ENCODE measurements around the gene CPSF4. TPM values are rescaled to one million over a fixed set of nuclear protein-coding genes. Genes with fewer than 3 reads are reported as not detected.

CPSF4 gene
- polyA plus RNA-seq, result 10 to 100 TPM; 18.4 to 26.6 (median 22.2) TPM

DNA sequence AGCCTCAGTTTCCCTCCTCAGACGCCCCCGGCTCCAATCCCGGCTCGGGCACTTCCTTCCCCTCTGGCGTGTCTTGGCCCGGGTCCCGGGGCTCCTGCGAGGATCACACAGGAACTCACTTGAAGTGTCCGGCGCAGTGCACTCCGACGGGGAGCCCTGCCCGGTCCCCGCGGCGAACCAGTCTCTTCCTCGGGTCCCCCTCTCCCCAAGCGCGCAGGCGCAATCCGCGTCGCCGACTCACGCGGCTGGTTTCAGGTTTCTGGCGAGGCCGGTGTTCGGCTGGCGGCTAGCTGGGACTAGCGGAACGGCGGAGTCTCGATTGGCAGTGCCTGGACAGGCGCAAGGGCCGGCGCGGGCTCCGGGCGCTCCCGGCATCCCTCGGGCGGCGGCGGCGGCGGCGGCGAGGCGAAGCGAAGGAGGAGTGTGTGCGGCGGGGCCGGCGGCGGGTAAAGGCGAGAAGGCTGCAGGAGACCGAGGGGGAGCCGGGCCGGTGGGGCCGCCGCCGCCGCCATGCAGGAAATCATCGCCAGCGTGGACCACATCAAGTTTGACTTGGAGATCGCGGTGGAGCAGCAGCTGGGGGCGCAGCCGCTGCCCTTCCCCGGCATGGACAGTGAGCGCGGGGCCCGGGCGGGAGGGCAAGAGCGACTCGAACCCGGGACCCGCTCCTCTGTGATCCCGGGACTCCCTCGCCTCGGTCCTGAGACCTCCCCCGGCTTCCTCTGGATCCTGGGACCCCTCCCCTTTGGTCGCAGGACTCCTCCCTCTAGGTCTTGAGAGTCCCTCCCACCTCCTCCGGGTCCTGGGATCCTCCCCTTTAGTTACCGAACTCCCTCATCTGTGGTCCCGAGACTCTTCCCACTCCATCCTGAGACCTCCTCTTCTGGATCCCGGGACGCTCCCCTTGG, at the start of gene CPSF4, which contains the start of gene PTCD1:
Gene CPSF4 (plus strand): TSS at position 371 of the 908 bp plus-strand sequence. CDS start 140 bp downstream, at position 511.
Gene PTCD1 (minus strand): TSS at position 226 of the 908 bp plus-strand sequence. CDS start 3,556 bp downstream, outside the sequence.
- peaks cover 2 to 5% (median 3%) of the 10 kb centered on the region in 3 donors for H3K27me3 Mint-ChIP-seq (ENCODE audit: low read depth in 3 of 3)
- peaks cover 23 to 43% of the 10 kb centered on the region in 2 donors for H3K4me1 Mint-ChIP-seq
- H3K36me3 Mint-ChIP-seq, result peaks cover 0 to 7% (median 4%) of the 10 kb centered on the region in 3 donors
- peak within 1 kb of the TSS; percentile 94 to 96 (median 95) for H3K4me3 Mint-ChIP-seq
- H3K9me3 Mint-ChIP-seq, result no peaks in the 10 kb centered on the region
- peak within 1 kb of the TSS; percentile 85 to 95 (median 92) for H3K27ac Mint-ChIP-seq
- DNase-seq, result peak; percentile 90 to 93 (median 90)

DNA sequence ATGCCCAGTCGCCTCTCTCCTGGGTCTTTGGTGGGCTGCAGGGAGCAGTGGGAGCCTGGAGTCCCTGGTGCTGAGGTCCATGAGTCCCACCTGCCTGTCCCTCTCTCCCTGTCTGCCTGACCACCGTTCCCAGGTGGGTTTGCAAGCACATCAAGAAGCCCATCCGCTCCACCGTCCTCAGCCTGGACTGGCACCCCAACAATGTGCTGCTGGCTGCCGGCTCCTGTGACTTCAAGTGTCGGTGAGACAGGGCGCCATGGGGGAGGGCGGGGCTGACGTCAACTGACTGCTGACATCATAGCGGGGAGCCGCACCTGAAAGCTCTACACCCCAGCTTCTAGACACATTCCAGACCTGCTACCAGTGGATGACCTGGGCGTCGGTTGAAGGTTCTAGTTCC, 49.0 kb upstream of the CPSF4 start:
- Mint-ChIP-seq H3K9me3 (no peaks in the 10 kb centered on the region), H3K4me1 (peaks cover 18 to 25% of the 10 kb centered on the region in 2 donors), H3K4me3 (no peak overlapping the region), H3K36me3 (peaks cover 0 to 12% (median 0%) of the 10 kb centered on the region in 3 donors), H3K27ac (no peak overlapping the region), H3K27me3 (ENCODE audit: low read depth in 3 of 3) (peaks cover 0 to 4% (median 4%) of the 10 kb centered on the region in 3 donors)
- DNase-seq, result no peak

DNA sequence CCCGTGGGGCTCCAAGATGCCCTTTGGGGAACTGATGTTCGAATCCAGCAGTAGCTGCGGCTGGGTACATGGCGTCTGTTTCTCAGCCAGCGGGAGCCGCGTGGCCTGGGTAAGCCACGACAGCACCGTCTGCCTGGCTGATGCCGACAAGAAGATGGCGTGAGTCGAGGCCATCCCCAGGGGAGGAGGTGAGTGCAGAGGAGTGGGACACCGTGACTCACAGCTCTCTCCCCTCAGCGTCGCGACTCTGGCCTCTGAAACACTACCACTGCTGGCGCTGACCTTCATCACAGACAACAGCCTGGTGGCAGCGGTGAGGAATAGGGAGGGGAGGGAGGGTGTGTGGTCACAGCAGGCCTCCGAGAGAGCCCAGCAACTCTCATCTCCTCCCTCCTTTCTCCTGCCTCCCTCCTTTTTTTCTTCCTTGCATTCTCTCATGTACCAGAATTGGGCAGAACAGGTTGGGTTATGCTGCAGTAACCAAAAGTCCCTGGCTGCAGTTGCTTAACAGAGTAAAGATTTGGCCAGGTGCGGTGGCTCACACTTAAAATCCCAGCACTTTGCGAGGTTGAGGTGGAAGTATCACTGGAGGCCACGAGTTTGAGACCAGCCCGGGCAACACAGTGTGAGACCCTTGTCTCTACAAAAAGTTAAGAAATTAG, 47.7 kb upstream of the CPSF4 start:
- no peaks in the 10 kb centered on the region for H3K9me3 Mint-ChIP-seq
- H3K36me3 Mint-ChIP-seq, result peaks cover 0 to 12% (median 0%) of the 10 kb centered on the region in 3 donors
- no peak for DNase-seq
- H3K4me3 Mint-ChIP-seq, result peak overlapping the region in 1 of 5 donors; percentile 27
- peaks cover 18 to 20% of the 10 kb centered on the region in 2 donors for H3K4me1 Mint-ChIP-seq
- H3K27me3 Mint-ChIP-seq (ENCODE audit: low read depth in 3 of 3), result peaks cover 0 to 4% (median 4%) of the 10 kb centered on the region in 3 donors
- peak overlapping the region in 4 of 6 donors; percentile 13 to 92 (median 55) for H3K27ac Mint-ChIP-seq

DNA sequence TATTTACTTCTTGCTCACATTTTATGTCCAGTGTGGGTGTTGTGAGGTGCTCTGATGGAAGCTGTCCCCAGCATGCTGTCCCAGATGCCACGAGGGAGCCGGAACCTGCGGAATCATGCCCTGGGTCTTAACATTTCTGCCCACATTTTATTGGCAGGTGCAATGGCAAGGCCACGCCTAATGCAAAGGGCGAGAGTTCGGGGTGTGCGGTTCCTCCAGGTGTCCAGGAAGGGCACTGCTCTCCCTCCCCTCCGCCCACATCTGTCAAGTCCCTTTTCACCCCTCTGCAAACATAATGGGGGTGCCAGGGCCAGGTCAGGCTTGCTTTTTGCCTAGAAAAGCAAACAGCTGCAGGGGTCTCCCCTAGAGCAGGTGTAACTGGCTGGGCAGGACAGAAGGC, 46.7 kb upstream of the CPSF4 start:
- peaks cover 15 to 18% of the 10 kb centered on the region in 2 donors for H3K4me1 Mint-ChIP-seq
- H3K9me3 Mint-ChIP-seq, result no peaks in the 10 kb centered on the region
- peak overlapping the region in 4 of 5 donors; percentile 20 to 87 (median 74) for H3K4me3 Mint-ChIP-seq
- peaks cover 0 to 8% (median 0%) of the 10 kb centered on the region in 3 donors for H3K36me3 Mint-ChIP-seq
- peak overlapping the region in 5 of 6 donors; percentile 51 to 92 (median 74) for H3K27ac Mint-ChIP-seq
- H3K27me3 Mint-ChIP-seq (ENCODE audit: low read depth in 3 of 3), result peaks cover 0 to 4% (median 4%) of the 10 kb centered on the region in 3 donors
- no peak for DNase-seq

DNA sequence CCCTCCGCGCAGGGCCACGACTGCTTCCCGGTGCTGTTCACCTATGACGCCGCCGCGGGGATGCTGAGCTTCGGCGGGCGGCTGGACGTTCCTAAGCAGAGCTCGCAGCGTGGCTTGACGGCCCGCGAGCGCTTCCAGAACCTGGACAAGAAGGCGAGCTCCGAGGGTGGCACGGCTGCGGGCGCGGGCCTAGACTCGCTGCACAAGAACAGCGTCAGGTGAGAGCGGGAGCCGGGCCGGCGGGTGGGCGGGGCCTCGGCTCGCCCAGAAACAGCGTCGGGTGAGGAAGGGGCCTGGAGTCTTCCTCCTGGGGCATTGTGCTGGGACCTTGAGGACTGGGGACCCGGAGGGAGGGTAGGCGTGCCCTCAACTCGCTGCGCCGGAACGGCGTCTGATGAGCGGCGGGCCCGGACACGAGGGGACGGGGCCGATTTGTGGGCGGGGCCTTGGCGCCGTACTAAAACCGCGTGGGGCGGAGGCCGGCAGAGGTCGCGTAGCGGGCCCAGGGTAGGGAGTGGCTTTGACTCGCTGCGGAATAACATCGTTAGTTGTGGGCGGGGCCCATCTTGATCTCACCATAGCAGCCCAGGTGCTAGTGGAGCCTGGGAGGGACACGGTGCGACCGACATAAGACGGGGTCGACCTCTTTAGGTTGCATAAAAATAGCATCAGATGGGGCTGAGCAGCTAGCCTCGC, 45.9 kb upstream of the CPSF4 start:
- peaks cover 17 to 21% of the 10 kb centered on the region in 2 donors for H3K4me1 Mint-ChIP-seq
- H3K4me3 Mint-ChIP-seq, result peak overlapping the region; percentile 86 to 94 (median 90)
- H3K36me3 Mint-ChIP-seq, result peaks cover 0 to 8% (median 0%) of the 10 kb centered on the region in 3 donors
- peaks cover 0 to 4% (median 4%) of the 10 kb centered on the region in 3 donors for H3K27me3 Mint-ChIP-seq (ENCODE audit: low read depth in 3 of 3)
- peak overlapping the region; percentile 89 to 95 (median 92) for H3K27ac Mint-ChIP-seq
- peak; percentile 79 to 84 (median 84) for DNase-seq
- H3K9me3 Mint-ChIP-seq, result no peaks in the 10 kb centered on the region

DNA sequence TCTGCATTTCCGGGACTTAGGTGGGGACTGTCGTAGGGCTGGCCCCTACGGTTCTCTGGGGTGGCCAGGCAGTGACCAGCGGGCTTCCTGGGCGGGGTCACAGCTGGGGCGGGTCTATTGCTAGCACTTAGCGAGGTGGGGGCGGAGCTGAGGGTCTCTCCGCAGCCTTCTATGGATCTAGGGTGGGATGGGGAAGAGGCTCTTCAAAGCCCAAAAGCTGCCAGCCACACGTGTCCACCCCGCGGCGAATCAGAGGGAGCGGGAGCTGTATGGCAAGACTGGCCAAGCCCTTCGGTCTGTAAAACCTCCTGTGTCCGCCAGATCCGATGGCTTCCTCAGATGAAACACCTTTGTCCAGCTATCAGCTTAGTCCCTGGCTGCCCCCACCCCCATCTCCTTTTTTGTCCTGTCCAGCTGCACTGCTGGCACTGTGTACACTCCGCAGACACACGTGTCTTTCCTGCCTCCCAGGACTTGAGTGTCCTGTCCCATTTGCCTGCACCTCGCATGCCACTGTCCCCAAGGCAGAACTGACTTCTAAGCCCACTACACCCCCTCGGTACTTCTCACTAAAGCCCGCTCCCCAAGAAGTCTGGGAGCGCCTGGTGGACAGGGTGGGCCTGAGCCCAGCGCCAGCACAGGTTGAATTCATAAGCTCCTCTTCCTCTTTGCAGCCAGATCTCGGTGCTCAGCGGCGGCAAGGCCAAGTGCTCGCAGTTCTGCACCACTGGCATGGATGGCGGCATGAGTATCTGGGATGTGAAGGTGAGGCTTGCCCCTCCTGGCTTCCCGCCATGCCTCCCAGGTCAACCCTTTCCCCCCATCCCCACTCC, 45.2 kb upstream of the CPSF4 start:
- no peaks in the 10 kb centered on the region for H3K9me3 Mint-ChIP-seq
- no peak for DNase-seq
- peaks cover 18 to 25% of the 10 kb centered on the region in 2 donors for H3K4me1 Mint-ChIP-seq
- no peaks in the 10 kb centered on the region for H3K36me3 Mint-ChIP-seq
- H3K27me3 Mint-ChIP-seq (ENCODE audit: low read depth in 3 of 3), result peaks cover 0 to 4% (median 4%) of the 10 kb centered on the region in 3 donors
- peak overlapping the region; percentile 86 to 94 (median 90) for H3K4me3 Mint-ChIP-seq
- peak overlapping the region; percentile 89 to 95 (median 92) for H3K27ac Mint-ChIP-seq

DNA sequence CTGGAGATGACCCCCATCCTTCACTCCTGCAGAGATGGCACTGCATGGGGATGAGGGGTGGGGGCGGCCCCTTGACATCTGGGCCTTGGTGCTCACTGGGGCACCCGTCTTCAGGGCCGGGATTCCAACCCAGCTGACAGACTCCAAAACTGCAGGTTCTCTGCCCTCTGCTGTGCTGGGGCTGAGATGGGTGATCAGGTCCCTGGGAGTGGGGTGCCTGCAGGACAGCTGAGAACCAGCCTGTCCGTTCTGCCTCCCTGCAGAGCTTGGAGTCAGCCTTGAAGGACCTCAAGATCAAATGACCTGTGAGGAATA, 44.6 kb upstream of the CPSF4 start:
- Mint-ChIP-seq H3K27me3 (ENCODE audit: low read depth in 3 of 3) (peaks cover 0 to 4% (median 4%) of the 10 kb centered on the region in 3 donors), H3K27ac (peak overlapping the region in 5 of 6 donors; percentile 25 to 92 (median 69)), H3K9me3 (no peaks in the 10 kb centered on the region), H3K4me3 (peak overlapping the region in 3 of 5 donors; percentile 5 to 87 (median 57)), H3K4me1 (peaks cover 18 to 25% of the 10 kb centered on the region in 2 donors), H3K36me3 (peaks cover 0 to 3% (median 0%) of the 10 kb centered on the region in 3 donors)
- DNase-seq, result no peak

DNA sequence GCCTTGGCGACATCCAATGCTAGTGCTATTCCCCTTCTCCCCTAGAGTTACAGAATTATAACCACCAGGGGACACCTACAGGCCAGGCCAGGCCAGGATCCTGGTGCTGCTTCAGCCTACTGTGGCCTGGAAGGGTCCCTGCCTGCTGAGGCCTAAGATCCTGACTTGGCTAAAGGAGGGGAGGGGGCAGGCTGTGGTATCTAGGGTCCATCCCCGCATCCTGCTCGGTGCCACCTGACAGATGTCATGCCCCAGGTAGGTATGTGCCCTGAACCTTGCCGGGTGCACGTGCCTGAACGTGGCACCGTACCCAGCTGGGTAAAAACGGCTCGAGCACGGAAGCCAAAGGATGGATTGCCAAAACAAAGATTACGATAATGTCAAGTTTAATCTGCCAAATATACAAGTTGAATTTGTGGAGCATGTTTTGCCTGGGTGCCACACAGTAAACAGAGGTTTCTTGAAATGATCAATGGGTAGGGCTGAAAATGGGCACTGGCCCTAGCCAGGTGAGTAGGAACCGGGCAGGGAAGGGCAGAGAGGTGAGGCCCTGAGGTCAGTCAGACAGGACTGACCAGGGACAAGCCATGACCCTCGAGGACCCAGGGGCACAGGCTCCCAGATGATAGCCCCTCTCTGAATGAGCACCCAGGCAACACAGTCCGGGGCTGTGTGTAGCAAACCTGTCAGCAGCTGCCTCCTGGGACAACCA, 43.0 kb upstream of the CPSF4 start:
- H3K36me3 Mint-ChIP-seq, result peaks cover 0 to 4% (median under 1%) of the 10 kb centered on the region in 3 donors
- H3K27me3 Mint-ChIP-seq (ENCODE audit: low read depth in 3 of 3), result peaks cover 0 to 4% (median 4%) of the 10 kb centered on the region in 3 donors

DNA sequence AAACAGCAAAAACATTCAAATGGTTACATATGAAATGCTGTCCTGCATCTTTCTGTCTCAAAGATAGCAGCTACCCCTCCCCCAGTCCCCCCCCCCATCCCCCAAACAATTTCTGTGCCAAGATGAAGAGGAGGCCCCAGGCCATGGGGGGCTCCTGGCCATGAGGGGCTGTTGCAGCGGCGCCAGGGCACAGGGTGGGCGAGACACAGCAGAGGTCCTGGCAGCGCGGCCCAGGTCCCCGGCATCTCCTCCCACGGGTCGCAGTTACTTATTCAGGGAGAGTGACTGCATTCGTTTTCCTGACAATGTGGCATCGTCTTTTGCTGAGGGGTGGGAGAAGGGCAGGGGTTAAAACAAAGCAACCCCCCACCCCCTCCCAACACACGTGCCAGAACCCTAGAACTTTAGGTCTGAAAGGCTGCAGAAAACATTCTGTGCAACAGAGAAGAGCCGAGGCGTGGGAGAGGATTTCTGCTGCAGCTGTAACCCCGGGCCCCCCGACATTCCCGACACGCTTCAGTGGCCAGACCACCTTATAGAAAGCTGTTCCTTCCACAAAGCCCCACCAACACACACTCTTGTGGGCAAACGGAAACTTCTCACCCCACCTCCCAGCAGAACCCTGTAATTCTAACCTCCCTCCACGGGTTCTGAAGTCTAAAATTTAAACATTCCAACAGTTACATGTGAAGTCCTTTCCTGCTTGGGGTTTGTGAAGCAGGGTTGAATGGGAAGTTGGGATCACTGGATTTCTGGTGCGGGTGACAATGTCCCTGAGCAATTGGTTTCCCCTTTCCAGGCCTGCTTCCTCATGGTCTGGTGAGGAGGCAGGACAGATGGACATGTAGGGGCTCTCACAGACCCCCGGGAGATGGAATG, 42.1 kb upstream of the CPSF4 start:
- Mint-ChIP-seq H3K4me1 (peaks cover 21 to 32% of the 10 kb centered on the region in 2 donors), H3K27ac (peak overlapping the region in 4 of 6 donors; percentile 40 to 65 (median 52)), H3K4me3 (no peak overlapping the region)

More for the DNA sequence above, 43.0 kb upstream of the CPSF4 start:
- peaks cover 19 to 27% of the 10 kb centered on the region in 2 donors for H3K4me1 Mint-ChIP-seq
- DNase-seq, result no peak
- no peaks in the 10 kb centered on the region for H3K9me3 Mint-ChIP-seq
- H3K27ac Mint-ChIP-seq, result peak overlapping the region in 3 of 6 donors; percentile 16 to 55 (median 40)
- H3K4me3 Mint-ChIP-seq, result no peak overlapping the region

DNA sequence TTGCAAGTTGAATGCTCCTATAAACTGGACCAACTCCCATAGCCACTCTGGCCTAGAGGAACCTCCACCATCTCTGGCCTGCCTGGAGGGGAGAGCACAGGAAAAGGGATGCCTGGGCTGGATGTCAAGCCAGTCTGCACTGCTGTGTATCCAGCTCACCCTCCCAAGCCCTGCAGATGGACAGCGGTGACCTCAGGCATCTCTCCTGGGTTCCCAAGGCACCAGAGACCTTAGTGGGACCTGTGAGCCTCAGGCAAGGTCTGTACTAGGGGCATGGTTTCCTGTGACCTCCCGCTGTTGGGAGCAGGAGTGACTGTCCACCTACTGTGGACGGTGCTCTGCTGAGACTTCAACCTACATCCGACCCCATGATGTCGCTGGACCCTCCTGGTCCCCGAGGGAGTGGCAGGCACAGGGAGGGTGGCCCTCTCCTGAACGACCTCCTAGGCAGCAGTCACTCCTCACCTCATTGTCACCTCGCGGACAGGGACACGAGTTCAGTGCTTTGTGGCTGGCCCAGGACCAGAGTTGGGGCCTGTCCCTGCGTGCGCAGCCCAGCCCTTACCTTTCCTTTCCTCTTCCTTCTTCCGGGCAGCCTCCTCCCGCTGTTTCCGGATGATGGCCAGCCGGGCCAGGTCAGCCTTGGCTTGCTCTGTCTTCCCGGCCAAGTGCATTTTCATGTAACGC, 41.3 kb upstream of the CPSF4 start:
- H3K27ac Mint-ChIP-seq, result peak overlapping the region in 5 of 6 donors; percentile 4 to 74 (median 49)
- no peak overlapping the region for H3K4me3 Mint-ChIP-seq
- no peaks in the 10 kb centered on the region for H3K9me3 Mint-ChIP-seq
- peaks cover 4 to 8% (median 4%) of the 10 kb centered on the region in 3 donors for H3K36me3 Mint-ChIP-seq
- peaks cover 0 to 4% (median 4%) of the 10 kb centered on the region in 3 donors for H3K27me3 Mint-ChIP-seq (ENCODE audit: low read depth in 3 of 3)
- DNase-seq, result no peak
- H3K4me1 Mint-ChIP-seq, result peaks cover 21 to 32% of the 10 kb centered on the region in 2 donors

More for the DNA sequence above, 42.1 kb upstream of the CPSF4 start:
- H3K9me3 Mint-ChIP-seq, result no peaks in the 10 kb centered on the region
- peaks cover 0 to 4% (median 4%) of the 10 kb centered on the region in 3 donors for H3K27me3 Mint-ChIP-seq (ENCODE audit: low read depth in 3 of 3)
- DNase-seq, result no peak
- peaks cover 4 to 8% (median 4%) of the 10 kb centered on the region in 3 donors for H3K36me3 Mint-ChIP-seq
